GM12878 (cell line): ENCODE results near the gene P2RX7. TPM values are rescaled to one million over a fixed set of nuclear protein-coding genes. Genes with fewer than 3 reads are reported as not detected.

Source experiments
- ATAC-seq: fragments of 200-7000 bp; cut with Tn5 transposase; 3 replicates; pipeline ENCODE4 v1.9.1; 2020; ENCODE audit warnings: mild to moderate bottlenecking, moderate library complexity
- BruUV-seq: library from RNA; stranded (reverse); fragments of 400-500 nt; replicated peaks from 2 replicates; lab custom pipeline; 2021; lab: Mats Ljungman, UMichigan
- CTCF ChIA-PET: fragments of 300-600 bp; sonication (Branson Sonifier 250); formaldehyde crosslinking; extraction: SDS; loops from one replicate; lab custom pipeline; 2021; ENCODE audit warnings: inconsistent platforms; lab: Yijun Ruan, JAX
- POLR2A ChIA-PET: fragments of 350-600 bp; formaldehyde crosslinking; extraction: SDS; loops from one replicate; lab custom pipeline; 2021; ENCODE audit warnings: inconsistent platforms; lab: Charles Lee
- RAD21 ChIA-PET: fragments of 300-600 bp; sonication (Branson Sonifier 250); formaldehyde crosslinking; loops from one replicate; lab custom pipeline; 2023; ENCODE audit warnings: antibody characterized with exemption; ENCODE audit not compliant: unreplicated experiment; lab: Charles Lee
- SMC1A ChIA-PET: fragments of 300-600 bp; sonication (Branson Sonifier 250); formaldehyde crosslinking; loops from one replicate; lab custom pipeline; 2023; ENCODE audit not compliant: unreplicated experiment, uncharacterized antibody; lab: Charles Lee
- DNase-seq: peaks from one replicate; pipeline ENCODE4 v3.0.0-alpha.2; 2011; ENCODE audit warnings: low read depth, low spot score
- FAIRE-seq: peaks from 3 replicates; lab custom pipeline; 2011; peaks lifted over from hg19 to GRCh38; lab: Jason Lieb, UNC
- H2AFZ ChIP-seq: 2 replicates; pipeline ENCODE4 v1.6.0; 2011; ENCODE audit warnings: low read depth, low read length, control low read depth; ENCODE audit not compliant: control insufficient read depth
- H3K27ac ChIP-seq: 2 replicates; pipeline ENCODE4 v1.5.1; 2011; ENCODE audit warnings: control low read depth; ENCODE audit not compliant: control insufficient read depth, insufficient read depth
- H3K27me3 ChIP-seq, 2 experiments: replicated peaks in 1 of 2; 2 replicates each; pipeline versions ENCODE4 v1.6.0 to v1.6.1; 2011; ENCODE audit warnings: low read length in 1 of 2; ENCODE audit not compliant: control insufficient read depth in 2 of 2, insufficient read depth in 2 of 2
- H3K36me3 ChIP-seq, 2 experiments: 2 replicates each; pipeline ENCODE4 v1.5.1; 2011; ENCODE audit warnings: low read length in 1 of 2; ENCODE audit not compliant: control insufficient read depth in 2 of 2, insufficient read depth in 2 of 2
- H3K4me1 ChIP-seq: 2 replicates; pipeline ENCODE4 v1.6.1; 2011; ENCODE audit warnings: mild to moderate bottlenecking, low read length, moderate library complexity, mixed read lengths; ENCODE audit not compliant: control insufficient read depth, insufficient read depth
- H3K4me2 ChIP-seq: 2 replicates; pipeline ENCODE4 v1.6.0; 2011; ENCODE audit warnings: control low read depth; ENCODE audit not compliant: control insufficient read depth, insufficient read depth
- H3K4me3 ChIP-seq: fragments of 200-600 bp; sonication (generic); 2 replicates; pipeline ENCODE4 v1.5.1; 2016
- H3K79me2 ChIP-seq: 2 replicates; pipeline ENCODE4 v1.6.0; 2011; ENCODE audit warnings: low read length; ENCODE audit not compliant: control insufficient read depth, insufficient read depth
- H3K9ac ChIP-seq: 2 replicates; pipeline ENCODE4 v1.8.0; 2011; ENCODE audit warnings: low read length, control low read depth, mixed read lengths; ENCODE audit not compliant: control insufficient read depth, insufficient read depth
- H3K9me3 ChIP-seq: replicated peaks from 3 replicates; pipeline ENCODE4 v1.5.1; 2011; ENCODE audit warnings: mild to moderate bottlenecking, low read length; ENCODE audit not compliant: control insufficient read depth, insufficient read depth
- H4K20me1 ChIP-seq: 2 replicates; pipeline ENCODE4 v1.6.0; 2011; ENCODE audit not compliant: control insufficient read depth, insufficient read depth
- CREB1 ChIP-seq: IDR thresholded peaks from 2 replicates; pipeline ENCODE4 v1.6.1; 2012; ENCODE audit warnings: low read depth, mild to moderate bottlenecking, inconsistent platforms
- DPF2 ChIP-seq: fragments of 450-650 bp; IDR thresholded peaks from 2 replicates; pipeline ENCODE4 v1.6.1; 2017; ENCODE audit warnings: mild to moderate bottlenecking
- IKZF1 ChIP-seq: fragments of 450-650 bp; conservative IDR thresholded peaks from 2 replicates; pipeline ENCODE4 v1.6.1; 2017; ENCODE audit warnings: antibody characterized with exemption, mild to moderate bottlenecking
- IKZF2 ChIP-seq, 2 experiments: fragments of 450-650 bp; IDR thresholded peaks; 2 replicates each; pipeline ENCODE4 v1.6.1; 2017; ENCODE audit warnings: mild to moderate bottlenecking in 2 of 2, moderate library complexity in 2 of 2
- MEF2B ChIP-seq: fragments of 450-650 bp; IDR thresholded peaks from 2 replicates; pipeline ENCODE4 v1.6.1; 2018; ENCODE audit warnings: mild to moderate bottlenecking, moderate library complexity; ENCODE audit not compliant: partially characterized antibody, poor library complexity, severe bottlenecking
- NRF1 ChIP-seq: conservative IDR thresholded peaks from 2 replicates; pipeline ENCODE4 v1.6.1; 2011; ENCODE audit warnings: mild to moderate bottlenecking, low read depth, low read length, improper control_type of control experiment
- SMARCA5 ChIP-seq: fragments of 450-650 bp; IDR thresholded peaks from 2 replicates; pipeline ENCODE4 v1.6.1; 2017; ENCODE audit warnings: mild to moderate bottlenecking
- ZNF687 ChIP-seq: fragments of 450-650 bp; IDR thresholded peaks from 2 replicates; pipeline ENCODE4 v1.6.1; 2017; ENCODE audit warnings: mild to moderate bottlenecking, moderate library complexity
- WGBS: methylation state at CpG from one replicate; pipeline ENCODE4 v1.1.6; 2016; ENCODE audit warnings: low lambda C conversion rate; ENCODE audit not compliant: insufficient replicate concordance, insufficient coverage; ENCODE audit errors: missing lambda C conversion rate; 5-methylcytosine and 5-hydroxymethylcytosine counted together
- in situ Hi-C: fragments of 300-500 bp; cut with MboI; formaldehyde crosslinking; loops from 9 replicates; pipeline ENCODE4 v1.14.3; 2018; ENCODE audit warnings: mixed read lengths
- intact Hi-C: fragments of 100-400 bp; cut with micrococcal nuclease; formaldehyde crosslinking; loops from one replicate; pipeline ENCODE4 v1.14.2; 2022; ENCODE audit not compliant: unreplicated experiment
- polyA plus RNA-seq, 11 experiments: library from polyadenylated mRNA; depleted of rRNA in 4 of 11; unstranded in 6 of 11; stranded (reverse) in 5 of 11; fragments of >200 nt; fragmentation: Nextera tagmentation in 4 of 11; fragmentation: Illumina TruSeq in 1 of 11; extraction: Ambion mirVana in 4 of 11; extraction: Trizol in 1 of 11; gene quantifications; 1 replicate in 1 of 11; 2 replicates in 10 of 11; pipeline versions ENCODE4 v1.2.1 to v1.2.3, GENCODE V29; 2011 to 2016; ENCODE audit warnings: inconsistent platforms in 2 of 11, missing spikeins in 2 of 11, low read depth in 1 of 11
- total RNA-seq, 4 experiments: library from RNA; depleted of rRNA in 3 of 4; stranded (reverse); fragments of >200 nt in 3 of 4; fragmentation: Illumina TruSeq in 1 of 4; extraction: Trizol in 1 of 4; gene quantifications; 2 replicates each; pipeline versions ENCODE4 v1.2.1 to v1.2.3, GENCODE V29; 2013 to 2021

P2RX7 gene
- total and polyA plus RNA-seq, 10 of the 15 experiments (the other 5 are each of a cell fraction or from before 2014, with no cell fraction given), result 0.74 to 2.6 (median 1.5) TPM

GRCh38 chr12:121214855-121215745 lies 82.4 kb downstream of the P2RX7 start:
- FAIRE-seq, result no peak

More at GRCh38 chr12:121214855-121215745, 82.4 kb downstream of the P2RX7 start:
- SMC1A ChIA-PET, result interaction anchor here (0.7 to 3.2 kb wide), 10 partner anchors 9 to 155 kb away, joined by 3 to 10 read pairs (median 4); partner anchors contain the start of gene P2RX7
- H3K9me3 ChIP-seq, result no peaks in the 10 kb centered on the region
- no peak overlapping the region for H3K27ac ChIP-seq
- CTCF ChIA-PET, result interaction anchor here (1.0 to 2.4 kb wide), 5 partner anchors 16 to 155 kb away, joined by 4 to 7 read pairs (median 5); partner anchors contain the start of gene P2RX7
- H3K4me3 ChIP-seq, result no peak overlapping the region
- H3K4me1 ChIP-seq, result peaks cover 9% of the 10 kb centered on the region
- H3K27me3 ChIP-seq, result no peaks in the 10 kb centered on the region
- no peaks in the 10 kb centered on the region; a peak in 1 of 4 replicates for H3K36me3 ChIP-seq
- RAD21 ChIA-PET, result interaction anchor here (0.6 to 1.9 kb wide), 6 partner anchors 9 to 910 kb away, joined by 3 to 4 read pairs (median 3); partner anchors contain the start of gene P2RX7
- in situ Hi-C loops, result no loop called here
- POLR2A ChIA-PET, result interaction anchor here (0.6 to 1.3 kb wide), 9 partner anchors 17 to 137 kb away, joined by 3 to 6 read pairs (median 3); no protein-coding TSS in a partner anchor
- no TSS peak for BruUV-seq
- H2AFZ ChIP-seq, result no peak overlapping the region
- peak; percentile 39; the same call in 1 of the 2 replicates for TF ChIP-seq ZNF687
- TF ChIP-seq MEF2B, result peak; percentile 62
- TF ChIP-seq SMARCA5, result 0 out of 2 replicates have a peak, but pooled peaks have one; percentile 29
- TF ChIP-seq NRF1, result no peak
- TF ChIP-seq IKZF1, result peak; percentile 48
- peak; percentile 12; the same call in 1 of the 2 replicates for TF ChIP-seq DPF2
- TF ChIP-seq IKZF2 (IDR thresholded peaks at IDR 0.05), result peak; percentile 10 to 21; a peak in 1 of 4 replicates
- TF ChIP-seq CREB1, result no peak
- 91% methylated on average over 14 of the region's 14 CpGs for WGBS
- H3K9ac ChIP-seq, result no peak overlapping the region
- H4K20me1 ChIP-seq, result no peaks in the 10 kb centered on the region
- intact Hi-C loops, result loop anchor here (5.0 kb wide), 2 partner anchors 83 to 103 kb away; partner anchors contain the start of gene P2RX7
- DNase-seq, result no peak
- peak overlapping the region; percentile 47; the same call in 1 of the 2 replicates for H3K4me2 ChIP-seq
- H3K79me2 ChIP-seq, result peaks cover 10% of the 10 kb centered on the region
- peak; percentile 50 for ATAC-seq
